Measurements from ENCODE around the gene DCLK2.

- TF ChIP-seq FIP1L1 (IDR thresholded peaks at IDR 0.05; ENCODE audit: borderline replicate concordance, insufficient read depth, low read depth, low read length) = no peak
- TF ChIP-seq, protein P1, sequence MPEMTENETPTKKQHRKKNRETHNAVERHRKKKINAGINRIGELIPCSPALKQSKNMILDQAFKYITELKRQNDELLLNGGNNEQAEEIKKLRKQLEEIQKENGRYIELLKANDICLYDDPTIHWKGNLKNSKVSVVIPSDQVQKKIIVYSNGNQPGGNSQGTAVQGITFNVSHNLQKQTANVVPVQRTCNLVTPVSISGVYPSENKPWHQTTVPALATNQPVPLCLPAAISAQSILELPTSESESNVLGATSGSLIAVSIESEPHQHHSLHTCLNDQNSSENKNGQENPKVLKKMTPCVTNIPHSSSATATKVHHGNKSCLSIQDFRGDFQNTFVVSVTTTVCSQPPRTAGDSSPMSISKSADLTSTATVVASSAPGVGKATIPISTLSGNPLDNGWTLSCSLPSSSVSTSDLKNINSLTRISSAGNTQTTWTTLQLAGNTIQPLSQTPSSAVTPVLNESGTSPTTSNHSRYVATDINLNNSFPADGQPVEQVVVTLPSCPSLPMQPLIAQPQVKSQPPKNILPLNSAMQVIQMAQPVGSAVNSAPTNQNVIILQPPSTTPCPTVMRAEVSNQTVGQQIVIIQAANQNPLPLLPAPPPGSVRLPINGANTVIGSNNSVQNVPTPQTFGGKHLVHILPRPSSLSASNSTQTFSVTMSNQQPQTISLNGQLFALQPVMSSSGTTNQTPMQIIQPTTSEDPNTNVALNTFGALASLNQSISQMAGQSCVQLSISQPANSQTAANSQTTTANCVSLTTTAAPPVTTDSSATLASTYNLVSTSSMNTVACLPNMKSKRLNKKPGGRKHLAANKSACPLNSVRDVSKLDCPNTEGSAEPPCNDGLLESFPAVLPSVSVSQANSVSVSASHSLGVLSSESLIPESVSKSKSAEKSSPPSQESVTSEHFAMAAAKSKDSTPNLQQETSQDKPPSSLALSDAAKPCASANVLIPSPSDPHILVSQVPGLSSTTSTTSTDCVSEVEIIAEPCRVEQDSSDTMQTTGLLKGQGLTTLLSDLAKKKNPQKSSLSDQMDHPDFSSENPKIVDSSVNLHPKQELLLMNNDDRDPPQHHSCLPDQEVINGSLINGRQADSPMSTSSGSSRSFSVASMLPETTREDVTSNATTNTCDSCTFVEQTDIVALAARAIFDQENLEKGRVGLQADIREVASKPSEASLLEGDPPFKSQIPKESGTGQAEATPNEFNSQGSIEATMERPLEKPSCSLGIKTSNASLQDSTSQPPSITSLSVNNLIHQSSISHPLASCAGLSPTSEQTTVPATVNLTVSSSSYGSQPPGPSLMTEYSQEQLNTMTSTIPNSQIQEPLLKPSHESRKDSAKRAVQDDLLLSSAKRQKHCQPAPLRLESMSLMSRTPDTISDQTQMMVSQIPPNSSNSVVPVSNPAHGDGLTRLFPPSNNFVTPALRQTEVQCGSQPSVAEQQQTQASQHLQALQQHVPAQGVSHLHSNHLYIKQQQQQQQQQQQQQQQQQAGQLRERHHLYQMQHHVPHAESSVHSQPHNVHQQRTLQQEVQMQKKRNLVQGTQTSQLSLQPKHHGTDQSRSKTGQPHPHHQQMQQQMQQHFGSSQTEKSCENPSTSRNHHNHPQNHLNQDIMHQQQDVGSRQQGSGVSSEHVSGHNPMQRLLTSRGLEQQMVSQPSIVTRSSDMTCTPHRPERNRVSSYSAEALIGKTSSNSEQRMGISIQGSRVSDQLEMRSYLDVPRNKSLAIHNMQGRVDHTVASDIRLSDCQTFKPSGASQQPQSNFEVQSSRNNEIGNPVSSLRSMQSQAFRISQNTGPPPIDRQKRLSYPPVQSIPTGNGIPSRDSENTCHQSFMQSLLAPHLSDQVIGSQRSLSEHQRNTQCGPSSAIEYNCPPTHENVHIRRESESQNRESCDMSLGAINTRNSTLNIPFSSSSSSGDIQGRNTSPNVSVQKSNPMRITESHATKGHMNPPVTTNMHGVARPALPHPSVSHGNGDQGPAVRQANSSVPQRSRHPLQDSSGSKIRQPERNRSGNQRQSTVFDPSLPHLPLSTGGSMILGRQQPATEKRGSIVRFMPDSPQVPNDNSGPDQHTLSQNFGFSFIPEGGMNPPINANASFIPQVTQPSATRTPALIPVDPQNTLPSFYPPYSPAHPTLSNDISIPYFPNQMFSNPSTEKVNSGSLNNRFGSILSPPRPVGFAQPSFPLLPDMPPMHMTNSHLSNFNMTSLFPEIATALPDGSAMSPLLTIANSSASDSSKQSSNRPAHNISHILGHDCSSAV (CRISPR knock-in tag; IDR thresholded peaks at IDR 0.05; ENCODE audit: borderline replicate concordance) = no peak
- TF ChIP-seq, protein P2, sequence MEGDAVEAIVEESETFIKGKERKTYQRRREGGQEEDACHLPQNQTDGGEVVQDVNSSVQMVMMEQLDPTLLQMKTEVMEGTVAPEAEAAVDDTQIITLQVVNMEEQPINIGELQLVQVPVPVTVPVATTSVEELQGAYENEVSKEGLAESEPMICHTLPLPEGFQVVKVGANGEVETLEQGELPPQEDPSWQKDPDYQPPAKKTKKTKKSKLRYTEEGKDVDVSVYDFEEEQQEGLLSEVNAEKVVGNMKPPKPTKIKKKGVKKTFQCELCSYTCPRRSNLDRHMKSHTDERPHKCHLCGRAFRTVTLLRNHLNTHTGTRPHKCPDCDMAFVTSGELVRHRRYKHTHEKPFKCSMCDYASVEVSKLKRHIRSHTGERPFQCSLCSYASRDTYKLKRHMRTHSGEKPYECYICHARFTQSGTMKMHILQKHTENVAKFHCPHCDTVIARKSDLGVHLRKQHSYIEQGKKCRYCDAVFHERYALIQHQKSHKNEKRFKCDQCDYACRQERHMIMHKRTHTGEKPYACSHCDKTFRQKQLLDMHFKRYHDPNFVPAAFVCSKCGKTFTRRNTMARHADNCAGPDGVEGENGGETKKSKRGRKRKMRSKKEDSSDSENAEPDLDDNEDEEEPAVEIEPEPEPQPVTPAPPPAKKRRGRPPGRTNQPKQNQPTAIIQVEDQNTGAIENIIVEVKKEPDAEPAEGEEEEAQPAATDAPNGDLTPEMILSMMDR (CRISPR knock-in tag; IDR thresholded peaks at IDR 0.05) = no peak
- TF ChIP-seq CREM (IDR thresholded peaks at IDR 0.05) = no peak
- no peak for TF ChIP-seq CREM (CRISPR knock-in tag; IDR thresholded peaks at IDR 0.05)
- no peak for TF ChIP-seq KDM5A (IDR thresholded peaks at IDR 0.05; ENCODE audit: borderline replicate concordance, low read length)
- no peak for TF ChIP-seq ZBTB33 (CRISPR knock-in tag; IDR thresholded peaks at IDR 0.05)
- TF ChIP-seq, protein P3, sequence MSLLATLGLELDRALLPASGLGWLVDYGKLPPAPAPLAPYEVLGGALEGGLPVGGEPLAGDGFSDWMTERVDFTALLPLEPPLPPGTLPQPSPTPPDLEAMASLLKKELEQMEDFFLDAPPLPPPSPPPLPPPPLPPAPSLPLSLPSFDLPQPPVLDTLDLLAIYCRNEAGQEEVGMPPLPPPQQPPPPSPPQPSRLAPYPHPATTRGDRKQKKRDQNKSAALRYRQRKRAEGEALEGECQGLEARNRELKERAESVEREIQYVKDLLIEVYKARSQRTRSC (CRISPR knock-in tag; IDR thresholded peaks at IDR 0.05; ENCODE audit: low read depth) = no peak
- no peak for TF ChIP-seq SMAD3 (CRISPR knock-in tag; IDR thresholded peaks at IDR 0.05)
Observed at GRCh38 chr4:150156543-150156942, 78.3 kb downstream of the DCLK2 start.
